DLD1 (cell line): ENCODE measurements around the gene TRIM65.

ENCODE experiments used
- in situ Hi-C: cut with HindIII; loops from 2 replicates; pipeline ENCODE4 v1.10.0; 2017; ENCODE audit warnings: low sequenced_read_pairs

Gene TRIM65

DNA sequence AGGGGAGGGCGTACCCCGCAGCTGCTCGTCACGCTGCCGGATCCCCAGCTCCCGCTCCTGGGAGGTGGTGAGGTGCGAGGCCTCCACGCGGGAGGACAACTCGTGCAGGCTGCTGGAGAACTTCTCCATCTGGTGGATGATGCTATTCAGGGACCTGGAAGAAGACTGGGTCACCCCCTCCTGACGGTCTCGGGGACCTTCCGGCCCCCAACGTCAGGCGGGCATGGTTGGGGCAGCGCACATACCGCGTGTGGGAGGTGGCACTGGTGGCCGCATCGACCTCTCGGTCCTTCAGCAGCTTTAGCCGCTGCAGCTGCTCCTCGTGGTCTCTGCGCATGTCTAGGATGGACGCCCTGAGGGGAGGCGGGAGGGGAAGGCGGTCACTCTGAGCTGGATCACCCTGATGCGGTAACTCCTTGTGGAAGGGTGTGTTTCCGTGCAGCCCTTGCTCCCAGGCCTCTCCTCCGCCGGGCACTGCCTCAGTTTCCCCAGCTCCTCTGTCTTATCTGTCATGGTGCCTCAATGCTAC lies 21.2 kb upstream of the TRIM65 start:
- in situ Hi-C loops: no loop called here

DNA sequence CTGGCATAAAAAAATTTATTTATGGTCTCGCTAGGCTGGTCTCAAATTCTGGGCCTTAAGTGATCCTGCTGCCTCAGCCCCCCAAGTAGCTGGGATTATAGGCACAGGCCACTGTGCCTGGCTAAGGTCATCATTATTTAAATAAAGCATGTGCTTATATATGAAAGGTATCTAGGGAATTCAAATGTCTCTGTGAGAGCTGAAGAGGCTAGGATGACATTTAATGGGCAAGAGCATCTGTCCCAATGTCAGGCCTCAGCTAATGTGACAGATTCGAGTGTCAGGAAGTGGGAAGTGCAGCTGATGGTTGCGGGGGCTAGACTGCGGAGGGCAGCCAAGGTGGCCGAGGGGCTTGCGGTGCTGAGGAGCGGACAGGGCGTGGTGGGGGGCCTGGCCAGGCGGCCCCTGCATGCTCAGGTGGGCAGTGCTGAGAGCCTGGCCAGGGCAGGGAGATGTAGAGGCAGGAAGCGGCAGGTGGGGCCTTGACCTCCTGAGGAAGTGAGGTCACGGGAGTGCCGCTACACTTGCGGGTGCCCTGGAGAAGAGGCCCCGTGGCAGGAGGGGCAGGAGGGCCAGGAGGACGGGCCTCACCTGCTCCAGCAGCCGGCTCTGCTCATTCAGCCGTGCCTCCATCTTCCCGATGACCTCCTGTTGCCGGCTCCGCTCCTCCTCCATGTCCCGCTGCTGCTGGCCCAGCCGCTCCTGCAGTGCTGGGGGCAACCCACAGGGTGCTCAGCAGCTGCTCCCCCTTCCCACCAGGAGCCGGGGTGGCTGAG lies 20.6 kb upstream of the TRIM65 start:
- in situ Hi-C loops: no loop called here

DNA sequence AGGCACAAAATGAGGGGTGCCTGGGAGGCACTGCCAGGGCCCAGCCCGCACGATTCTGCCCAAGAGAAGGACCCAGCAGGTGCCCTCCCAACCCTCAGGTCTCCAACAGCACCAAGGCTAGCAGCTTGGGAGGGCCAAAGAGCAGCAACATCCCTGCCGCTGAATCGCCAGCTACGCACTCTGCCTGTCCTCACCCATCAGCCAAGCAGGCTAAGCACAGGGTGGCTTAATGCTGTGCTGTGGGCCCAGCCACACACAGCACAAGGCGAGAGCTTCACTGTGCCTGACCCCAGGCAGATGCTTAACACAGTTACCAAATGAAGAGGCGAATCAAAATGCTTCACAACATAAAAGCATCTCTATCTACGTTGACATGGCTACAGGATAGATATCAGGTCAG lies 18.5 kb upstream of the TRIM65 start:
- in situ Hi-C loops: no loop called here

GRCh38 chr17:75914643-75915267 lies 18.0 kb upstream of the TRIM65 start:
- in situ Hi-C loops: no loop called here

- in situ Hi-C loops: no loop called here
Measured at GRCh38 chr17:75913537-75914210, 16.9 kb upstream of the TRIM65 start.

DNA sequence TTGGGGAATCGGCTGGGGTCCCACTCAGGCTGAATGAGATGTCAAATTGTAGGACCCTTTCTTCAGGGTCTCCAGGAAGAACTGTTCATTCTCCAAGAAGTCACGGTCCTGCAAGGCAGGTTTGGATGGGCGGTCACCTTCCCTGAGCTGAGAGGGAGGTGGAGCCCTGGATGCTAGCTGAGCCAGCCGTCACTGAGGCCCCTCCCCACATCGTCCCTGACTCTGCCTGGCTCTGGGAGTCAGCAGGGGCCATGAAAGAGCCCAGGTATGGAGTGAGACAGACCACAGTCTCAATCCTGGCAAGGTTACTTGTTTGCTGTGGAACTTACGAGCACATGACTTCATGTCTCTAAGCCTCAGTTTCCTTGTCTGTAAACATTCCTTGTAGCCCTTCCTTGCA lies 13.9 kb upstream of the TRIM65 start:
- in situ Hi-C loops: no loop called here

- in situ Hi-C loops: no loop called here
Measured at GRCh38 chr17:75909812-75910274, 13.1 kb upstream of the TRIM65 start.

- in situ Hi-C loops: no loop called here
Measured at GRCh38 chr17:75909051-75909811, 12.5 kb upstream of the TRIM65 start.

DNA sequence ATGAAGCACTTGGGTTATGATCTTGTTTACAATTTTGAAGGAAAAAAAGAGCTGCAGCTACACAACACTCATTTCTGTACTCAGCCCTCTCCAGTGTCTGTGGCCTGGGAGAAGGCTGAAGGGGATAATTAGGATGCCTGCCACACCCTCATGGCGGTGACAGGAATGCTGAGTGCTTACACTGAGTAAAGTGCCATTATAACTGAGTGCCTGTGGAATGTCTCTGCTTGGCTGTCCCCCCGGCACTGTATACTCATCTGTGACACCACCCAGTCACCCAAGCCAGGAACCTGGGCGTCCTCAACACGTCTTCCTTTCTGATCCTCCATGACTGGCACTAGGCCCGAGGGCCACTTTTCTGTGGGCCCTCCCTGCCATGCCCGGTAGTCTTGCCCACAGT lies 11.4 kb upstream of the TRIM65 start:
- in situ Hi-C loops: no loop called here

- in situ Hi-C loops: no loop called here
Measured at GRCh38 chr17:75906143-75906884, 9.6 kb upstream of the TRIM65 start.

DNA sequence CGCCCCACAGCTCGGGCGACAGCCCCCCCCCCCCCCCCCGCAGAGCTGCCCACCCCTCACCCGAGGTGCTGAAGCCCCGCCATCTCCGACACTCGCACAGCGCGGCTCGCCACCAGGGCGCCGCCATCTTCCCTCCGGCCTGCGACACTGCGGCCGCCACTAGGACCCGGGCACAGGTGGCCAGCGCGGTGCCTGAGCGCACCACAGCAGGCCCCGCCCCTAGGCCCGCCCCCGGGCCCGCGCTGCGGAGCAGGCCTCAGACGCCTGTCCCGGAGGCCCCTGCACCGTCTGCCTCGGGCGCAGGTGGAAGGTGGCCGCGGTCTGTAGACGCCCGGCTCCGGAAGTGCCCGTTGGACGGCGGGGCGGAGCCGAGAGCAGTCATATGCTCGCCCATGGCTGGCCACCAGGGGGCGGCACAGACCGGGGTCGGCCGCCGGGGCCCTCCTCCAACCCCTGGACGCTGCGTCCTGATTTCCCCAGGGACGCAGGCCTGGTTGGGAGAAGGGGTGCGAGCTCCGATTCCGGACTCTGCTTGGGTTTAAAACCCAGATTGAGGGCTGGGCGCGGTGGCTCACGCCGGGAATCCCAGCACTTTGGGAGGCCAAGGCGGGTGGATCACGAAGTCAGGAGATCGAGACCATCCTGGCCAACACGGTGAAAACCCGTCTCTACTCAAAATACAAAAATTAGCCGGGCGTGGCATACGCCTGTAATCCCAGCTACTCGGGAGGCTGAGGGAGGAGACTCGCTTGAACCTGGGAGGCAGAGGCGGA lies 8.2 kb upstream of the TRIM65 start, which contains the start of gene MRPL38:
TSS of gene MRPL38 (minus strand) at position 136 of the 773 bp plus-strand sequence. CDS start at position 127, 9 bp downstream.
- in situ Hi-C loops: no loop called here

DNA sequence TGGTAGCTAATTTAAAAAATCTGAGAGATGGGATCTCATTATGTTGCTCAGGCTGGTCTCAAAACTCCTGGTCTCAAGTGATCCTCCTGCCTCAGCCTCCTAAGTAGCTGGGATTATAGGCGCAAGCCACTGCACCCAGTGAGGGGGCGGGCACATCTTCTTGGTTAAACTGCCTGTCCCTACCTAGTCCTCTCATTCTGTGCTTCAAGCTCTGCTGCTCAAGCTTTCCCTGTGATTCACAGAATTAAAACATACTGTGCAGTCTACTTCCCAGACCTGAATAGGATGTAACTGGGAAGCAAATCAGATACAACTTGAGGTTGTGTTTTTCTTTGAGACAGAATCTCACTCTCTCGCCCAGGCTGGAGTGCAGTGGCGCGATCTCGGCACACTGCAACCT lies 5.7 kb upstream of the TRIM65 start:
- in situ Hi-C loops: no loop called here

- in situ Hi-C loops: no loop called here
Measured at GRCh38 chr17:75901727-75902126, 5.0 kb upstream of the TRIM65 start.

GRCh38 chr17:75900691-75901533 lies 4.2 kb upstream of the TRIM65 start:
- in situ Hi-C loops: no loop called here

DNA sequence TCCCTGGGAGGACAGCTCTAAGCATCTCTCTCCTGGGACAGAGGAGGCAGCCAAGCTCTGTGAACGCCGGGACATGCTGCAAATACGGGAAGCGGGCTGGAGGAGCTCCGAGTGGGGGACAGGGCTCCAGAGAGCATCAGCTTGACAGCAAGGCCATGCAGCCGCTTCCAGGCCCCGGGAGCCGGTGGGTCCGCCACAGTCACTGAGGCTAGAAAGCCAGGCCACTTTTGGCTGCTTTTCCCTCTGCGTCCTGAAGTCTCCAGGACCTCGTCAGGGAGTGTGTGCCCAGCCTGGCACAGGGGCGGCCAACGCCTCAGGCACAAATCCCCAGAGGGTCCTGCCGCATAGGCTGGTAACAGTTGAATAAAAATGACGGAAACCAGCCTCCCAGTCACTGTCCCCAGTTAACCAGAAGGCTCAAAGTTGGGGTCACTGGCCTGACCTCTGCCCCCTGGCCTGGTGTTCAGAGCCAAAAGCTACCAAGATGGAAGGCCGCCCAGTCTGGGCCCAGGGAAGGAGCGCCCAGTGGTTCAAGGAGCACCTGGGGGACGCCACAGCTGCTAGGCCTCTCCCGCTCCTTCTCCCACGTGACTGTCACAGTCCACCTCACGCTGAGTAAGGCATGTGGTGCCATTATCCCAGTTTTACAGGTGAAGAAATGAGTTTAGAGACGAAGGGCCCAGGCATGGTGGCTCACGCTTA lies 3.2 kb upstream of the TRIM65 start:
- in situ Hi-C loops: no loop called here

DNA sequence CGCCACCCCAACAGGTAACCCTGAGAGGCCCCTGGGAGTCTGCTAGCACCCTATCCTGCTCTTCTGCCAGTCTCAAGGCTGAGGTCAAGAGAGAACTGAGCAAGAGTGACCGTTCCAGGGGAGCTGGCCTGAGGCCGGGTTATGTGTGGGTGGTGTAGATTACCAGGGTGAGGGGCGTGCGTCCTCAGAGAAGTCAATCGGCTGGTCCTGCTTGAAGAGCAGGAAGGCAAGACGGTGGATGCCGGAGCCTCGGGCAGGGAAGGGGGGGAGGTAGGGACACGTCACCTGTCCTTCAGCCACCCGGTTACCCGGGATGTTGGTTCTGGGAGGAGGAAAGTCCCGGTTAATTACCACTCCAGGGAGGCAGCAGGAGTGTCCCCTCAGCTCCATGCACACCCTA lies 2.6 kb upstream of the TRIM65 start:
- in situ Hi-C loops: no loop called here

DNA sequence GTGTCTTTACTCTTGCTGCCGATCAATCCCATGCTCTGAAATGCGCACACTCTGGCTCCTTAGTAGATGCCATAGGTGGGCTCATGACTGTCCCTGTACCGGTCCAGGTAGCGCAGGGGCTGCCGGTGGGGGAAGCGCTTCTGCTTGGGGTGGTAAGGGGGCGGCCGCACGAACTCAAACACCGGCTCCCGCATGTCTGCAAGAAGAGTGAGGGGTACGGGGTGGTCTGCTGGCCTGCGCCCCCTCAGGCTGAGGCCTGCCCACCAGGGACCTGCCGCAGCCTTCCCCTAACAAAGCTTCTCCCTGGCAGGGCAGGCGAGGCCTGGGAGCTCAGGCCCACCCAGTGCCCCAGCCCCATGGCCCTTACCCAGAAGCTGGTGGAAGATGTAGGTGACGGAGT lies 2.0 kb upstream of the TRIM65 start:
- in situ Hi-C loops: no loop called here

DNA sequence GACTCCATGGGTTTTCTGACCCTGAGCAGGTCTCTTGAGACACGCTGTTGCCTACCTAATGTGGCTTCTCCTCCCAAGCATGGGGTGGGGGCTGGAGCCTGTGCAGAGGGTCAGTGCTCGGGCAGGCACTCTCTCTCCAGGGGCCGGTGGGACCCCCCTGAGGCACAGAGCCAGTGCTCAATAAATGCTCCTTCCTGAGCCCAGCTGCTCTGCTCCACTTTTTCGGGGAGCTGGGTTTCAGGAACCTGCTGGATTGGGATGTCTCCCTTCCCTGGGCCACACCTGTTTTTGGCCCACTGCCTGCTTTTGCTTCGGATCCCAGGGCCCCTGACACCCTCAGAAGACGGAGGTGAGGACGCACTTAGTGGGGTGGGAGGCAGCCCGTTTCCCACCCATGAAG lies 1.3 kb upstream of the TRIM65 start:
- in situ Hi-C loops: no loop called here
